ENCODE measurements around the gene PDCL3. TPM values are rescaled to one million over a fixed set of nuclear protein-coding genes. Genes with fewer than 3 reads are reported as not detected.

The PDCL3 gene
- total RNA-seq, 2 experiments from 2014 or later = 10.6 to 21.7 TPM

GRCh38 chr2:100527440-100528015 lies 35.3 kb upstream of the PDCL3 start:
- Histone ChIP-seq H3K9me2 (ENCODE audit: insufficient read depth, low read length) (no peaks in the 10 kb centered on the region), H3K79me2 (ENCODE audit: insufficient read depth, low read depth, low read length) (no peaks in the 10 kb centered on the region), H3K4me3 (ENCODE audit: low read depth, low read length, poor library complexity, severe bottlenecking) (no peak overlapping the region), H3K27ac (ENCODE audit: low read depth, low read length, poor library complexity, severe bottlenecking) (no peak overlapping the region), H4K20me1 (ENCODE audit: insufficient read depth, low read length) (no peaks in the 10 kb centered on the region), H3K9me3 (ENCODE audit: low read length) (no peaks in the 10 kb centered on the region), H2AFZ (ENCODE audit: low read length) (no peak overlapping the region), H3K4me1 (ENCODE audit: insufficient read depth, low read length, poor library complexity, severe bottlenecking) (no peaks in the 10 kb centered on the region), H3K36me3 (ENCODE audit: insufficient read depth, low read length) (no peaks in the 10 kb centered on the region), H3K4me2 (ENCODE audit: low read length) (no peak overlapping the region)
- no peak for DNase-seq (ENCODE audit: low spot score)
- intact Hi-C loops (cut with micrococcal nuclease; ENCODE audit: unreplicated experiment) = no loop called here
- BruUV-seq (replicated peaks) = no TSS peak
- ChIA-PET POLR2A (interaction anchor here (0.5 kb wide), 1 partner anchor 11 kb away, joined by 3 read pairs; no protein-coding TSS in a partner anchor), CTCF (ENCODE audit: unreplicated experiment) (no interaction called here)
- TF ChIP-seq, protein P1, sequence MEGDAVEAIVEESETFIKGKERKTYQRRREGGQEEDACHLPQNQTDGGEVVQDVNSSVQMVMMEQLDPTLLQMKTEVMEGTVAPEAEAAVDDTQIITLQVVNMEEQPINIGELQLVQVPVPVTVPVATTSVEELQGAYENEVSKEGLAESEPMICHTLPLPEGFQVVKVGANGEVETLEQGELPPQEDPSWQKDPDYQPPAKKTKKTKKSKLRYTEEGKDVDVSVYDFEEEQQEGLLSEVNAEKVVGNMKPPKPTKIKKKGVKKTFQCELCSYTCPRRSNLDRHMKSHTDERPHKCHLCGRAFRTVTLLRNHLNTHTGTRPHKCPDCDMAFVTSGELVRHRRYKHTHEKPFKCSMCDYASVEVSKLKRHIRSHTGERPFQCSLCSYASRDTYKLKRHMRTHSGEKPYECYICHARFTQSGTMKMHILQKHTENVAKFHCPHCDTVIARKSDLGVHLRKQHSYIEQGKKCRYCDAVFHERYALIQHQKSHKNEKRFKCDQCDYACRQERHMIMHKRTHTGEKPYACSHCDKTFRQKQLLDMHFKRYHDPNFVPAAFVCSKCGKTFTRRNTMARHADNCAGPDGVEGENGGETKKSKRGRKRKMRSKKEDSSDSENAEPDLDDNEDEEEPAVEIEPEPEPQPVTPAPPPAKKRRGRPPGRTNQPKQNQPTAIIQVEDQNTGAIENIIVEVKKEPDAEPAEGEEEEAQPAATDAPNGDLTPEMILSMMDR (conservative IDR thresholded peaks at IDR 0.05; ENCODE audit: low read length) = no peak
- TF ChIP-seq EZH2phosphoT487 (IDR thresholded peaks at IDR 0.05; ENCODE audit: borderline replicate concordance, low read depth, low read length) = no peak

DNA sequence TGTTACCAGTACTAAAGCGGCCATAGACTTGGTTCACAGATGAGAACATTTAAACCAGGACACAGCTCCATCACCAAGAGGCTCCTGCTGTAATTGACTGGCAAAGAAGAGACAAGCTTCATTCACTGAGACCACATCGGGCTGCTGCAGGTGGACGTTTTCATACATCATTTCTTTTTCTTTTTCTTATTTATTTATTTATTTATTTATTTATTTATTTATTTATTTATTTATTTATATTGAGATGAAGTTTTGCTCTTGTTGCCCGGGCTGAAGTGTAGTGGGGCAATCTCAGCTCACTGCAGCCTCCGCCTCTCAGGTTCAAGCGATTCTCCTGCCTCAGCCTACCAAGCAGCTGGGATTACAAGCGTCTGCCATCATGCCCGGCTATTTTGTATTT lies 33.6 kb upstream of the PDCL3 start:
- BruUV-seq (replicated peaks) = no TSS peak
- no peaks in the 10 kb centered on the region for H3K9me3 ChIP-seq (ENCODE audit: low read length)
- TF ChIP-seq, protein P1 (conservative IDR thresholded peaks at IDR 0.05; ENCODE audit: low read length) = no peak
- TF ChIP-seq EZH2phosphoT487 (IDR thresholded peaks at IDR 0.05; ENCODE audit: borderline replicate concordance, low read depth, low read length) = no peak
- intact Hi-C loops (cut with micrococcal nuclease; ENCODE audit: unreplicated experiment) = no loop called here
- POLR2A ChIA-PET = no interaction called here
- H3K4me3 ChIP-seq (ENCODE audit: low read depth, low read length, poor library complexity, severe bottlenecking) = no peak overlapping the region
- no peaks in the 10 kb centered on the region for H3K4me1 ChIP-seq (ENCODE audit: insufficient read depth, low read length, poor library complexity, severe bottlenecking)
- no peaks in the 10 kb centered on the region for H3K9me2 ChIP-seq (ENCODE audit: insufficient read depth, low read length)
- DNase-seq (ENCODE audit: low spot score) = no peak
- no peaks in the 10 kb centered on the region for H4K20me1 ChIP-seq (ENCODE audit: insufficient read depth, low read length)
- no peak overlapping the region for H3K27ac ChIP-seq (ENCODE audit: low read depth, low read length, poor library complexity, severe bottlenecking)
- no peak overlapping the region for H3K4me2 ChIP-seq (ENCODE audit: low read length)
- CTCF ChIA-PET (ENCODE audit: unreplicated experiment) = no interaction called here
- no peaks in the 10 kb centered on the region for H3K36me3 ChIP-seq (ENCODE audit: insufficient read depth, low read length)
- no peaks in the 10 kb centered on the region for H3K79me2 ChIP-seq (ENCODE audit: insufficient read depth, low read depth, low read length)
- H2AFZ ChIP-seq (ENCODE audit: low read length) = no peak overlapping the region

DNA sequence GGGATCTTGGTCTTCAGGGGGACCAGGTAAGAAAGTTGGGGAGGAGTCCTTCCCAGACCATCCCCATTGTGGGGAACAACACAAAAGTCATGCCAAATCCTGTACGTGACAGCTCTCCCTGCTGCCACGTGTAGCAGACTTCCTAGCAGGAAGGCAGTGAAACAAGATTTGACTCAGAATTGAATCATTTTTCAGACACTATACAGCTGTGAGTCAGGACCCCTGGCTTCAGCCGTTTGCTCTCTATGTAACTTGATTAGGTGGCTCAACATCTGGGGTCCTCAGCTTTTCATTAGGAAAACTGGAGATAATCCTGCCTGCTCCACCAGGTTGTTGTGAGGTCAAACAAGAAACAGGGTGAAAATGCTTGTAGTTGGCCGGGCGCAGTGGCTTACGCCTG lies 32.9 kb upstream of the PDCL3 start:
- Histone ChIP-seq H3K27ac (ENCODE audit: low read depth, low read length, poor library complexity, severe bottlenecking) (no peak overlapping the region), H3K4me1 (ENCODE audit: insufficient read depth, low read length, poor library complexity, severe bottlenecking) (no peaks in the 10 kb centered on the region), H4K20me1 (ENCODE audit: insufficient read depth, low read length) (no peaks in the 10 kb centered on the region), H2AFZ (ENCODE audit: low read length) (no peak overlapping the region), H3K9me2 (ENCODE audit: insufficient read depth, low read length) (no peaks in the 10 kb centered on the region), H3K36me3 (ENCODE audit: insufficient read depth, low read length) (no peaks in the 10 kb centered on the region), H3K9me3 (ENCODE audit: low read length) (no peaks in the 10 kb centered on the region), H3K79me2 (ENCODE audit: insufficient read depth, low read depth, low read length) (no peaks in the 10 kb centered on the region), H3K4me3 (ENCODE audit: low read depth, low read length, poor library complexity, severe bottlenecking) (no peak overlapping the region), H3K4me2 (ENCODE audit: low read length) (no peak overlapping the region)
- intact Hi-C loops (cut with micrococcal nuclease; ENCODE audit: unreplicated experiment) = no loop called here
- BruUV-seq (replicated peaks) = no TSS peak
- POLR2A ChIA-PET = interaction anchor here (0.8 kb wide), 1 partner anchor 9 kb away, joined by 3 read pairs; no protein-coding TSS in a partner anchor
- TF ChIP-seq, protein P1 (conservative IDR thresholded peaks at IDR 0.05; ENCODE audit: low read length) = no peak
- no peak for TF ChIP-seq EZH2phosphoT487 (IDR thresholded peaks at IDR 0.05; ENCODE audit: borderline replicate concordance, low read depth, low read length)
- CTCF ChIA-PET (ENCODE audit: unreplicated experiment) = no interaction called here
- DNase-seq (ENCODE audit: low spot score) = no peak

All from OCI-LY7 (cell line).